WTC11 (cell line): ENCODE measurements around the gene MIER3.

ENCODE experiments used
- CBFB ChIP-seq: sonication (generic); formaldehyde crosslinking; IDR thresholded peaks from 2 replicates; pipeline ENCODE4 v1.8.1; 2022; ENCODE audit warnings: mild to moderate bottlenecking, low read depth, missing genetic modification reagents
- CTCF ChIP-seq: fragments of 200-600 bp; IDR thresholded peaks from 2 replicates; pipeline ENCODE4 v1.8.0; 2022; ENCODE audit warnings: antibody characterized with exemption
- EMX1 ChIP-seq: fragments of 250-450 bp; sonication (Bioruptor Pico); IDR thresholded peaks from 2 replicates; pipeline ENCODE4 v1.8.0; 2021; ENCODE audit warnings: mild to moderate bottlenecking
- FOXK1 ChIP-seq: sonication (generic); formaldehyde crosslinking; IDR thresholded peaks from 2 replicates; pipeline ENCODE4 v1.8.0; 2022; ENCODE audit warnings: mild to moderate bottlenecking, moderate library complexity, missing genetic modification reagents
- NR2C2 ChIP-seq: sonication (generic); formaldehyde crosslinking; IDR thresholded peaks from 2 replicates; pipeline ENCODE4 v1.8.0; 2022; ENCODE audit warnings: mild to moderate bottlenecking, missing genetic modification reagents
- SMAD3 ChIP-seq: sonication (generic); formaldehyde crosslinking; IDR thresholded peaks from 2 replicates; pipeline ENCODE4 v1.8.0; 2022; ENCODE audit warnings: missing genetic modification reagents, mild to moderate bottlenecking, borderline replicate concordance
- USF1 ChIP-seq: sonication (generic); formaldehyde crosslinking; IDR thresholded peaks from 2 replicates; pipeline ENCODE4 v1.8.0; 2022; ENCODE audit warnings: mild to moderate bottlenecking, missing genetic modification reagents
- ZNF138 ChIP-seq: sonication (generic); formaldehyde crosslinking; conservative IDR thresholded peaks from 2 replicates; pipeline ENCODE4 v1.8.1; 2022; ENCODE audit warnings: mild to moderate bottlenecking, moderate library complexity, missing genetic modification reagents
- ZNF416 ChIP-seq: fragments of 250-450 bp; sonication (Bioruptor Pico); IDR thresholded peaks from 2 replicates; pipeline ENCODE4 v1.9.0; 2021; ENCODE audit warnings: mild to moderate bottlenecking, inconsistent platforms

- TF ChIP-seq CTCF (no peak), ZNF138 (no peak), CBFB (CRISPR knock-in tag) (no peak), NR2C2 (no peak), ZNF416 (CRISPR knock-in tag) (no peak), EMX1 (no peak), SMAD3 (CRISPR knock-in tag) (no peak), USF1 (peak; percentile 43; the same call in 1 of the 2 replicates), FOXK1 (no peak)
These were observed 41.5 kb downstream of the MIER3 start for GRCh38 chr5:56910210-56910965.
